ENCODE results near the gene DOK6.
A peak's percentile ranks its signal among the peaks of the same experiment; 100 is the strongest.
"Not testable (repeated sequence)": the region's sequence is repeated elsewhere in the genome, so short reads cannot be mapped to it uniquely, and the experiment has no call there.

DOK6 gene

GRCh38 chr18:69817335-69817940 lies 416.8 kb downstream of the DOK6 start:
- no peak overlapping the region for H3K4me3 ChIP-seq (ENCODE audit: low read depth, low read length)
- DNase-seq (ENCODE audit: low read depth, low spot score), result peak; percentile 64
- no peak for TF ChIP-seq CTCF (IDR thresholded peaks at IDR 0.05; ENCODE audit: insufficient read depth, low read length, missing control alignments)
- ChIA-PET CTCF (no interaction called here), POLR2A (no interaction called here)

GRCh38 chr18:69819460-69819859 lies 418.8 kb downstream of the DOK6 start:
- no peak overlapping the region for H3K4me3 ChIP-seq (ENCODE audit: low read depth, low read length)
- ChIA-PET CTCF (no interaction called here), POLR2A (no interaction called here)
- DNase-seq (ENCODE audit: low read depth, low spot score), result no peak
- no peak for TF ChIP-seq CTCF (IDR thresholded peaks at IDR 0.05; ENCODE audit: insufficient read depth, low read length, missing control alignments)

- CTCF ChIA-PET, result no interaction called here
- H3K4me3 ChIP-seq (ENCODE audit: low read depth, low read length), result no peak overlapping the region
- DNase-seq (ENCODE audit: low read depth, low spot score), result no peak
- POLR2A ChIA-PET, result no interaction called here
- no peak for TF ChIP-seq CTCF (IDR thresholded peaks at IDR 0.05; ENCODE audit: insufficient read depth, low read length, missing control alignments)
These were observed 419.9 kb downstream of the DOK6 start for GRCh38 chr18:69820538-69820937.

- H3K4me3 ChIP-seq (ENCODE audit: low read depth, low read length), result no peak overlapping the region
- ChIA-PET CTCF (no interaction called here), POLR2A (no interaction called here)
- no peak for TF ChIP-seq CTCF (IDR thresholded peaks at IDR 0.05; ENCODE audit: insufficient read depth, low read length, missing control alignments)
- no peak for DNase-seq (ENCODE audit: low read depth, low spot score)
These were observed 429.5 kb downstream of the DOK6 start for GRCh38 chr18:69830189-69830588.

- H3K4me3 ChIP-seq (ENCODE audit: low read depth, low read length); POLR2A ChIA-PET; CTCF ChIA-PET; DNase-seq (ENCODE audit: low read depth, low spot score): not testable (repeated sequence)
These were observed 434.3 kb downstream of the DOK6 start for GRCh38 chr18:69834980-69835379.

GRCh38 chr18:69838003-69838402 lies 437.3 kb downstream of the DOK6 start:
- CTCF ChIA-PET, result no interaction called here
- TF ChIP-seq CTCF (IDR thresholded peaks at IDR 0.05; ENCODE audit: insufficient read depth, low read length, missing control alignments), result no peak
- POLR2A ChIA-PET, result no interaction called here
- no peak overlapping the region for H3K4me3 ChIP-seq (ENCODE audit: low read depth, low read length)
- no peak for DNase-seq (ENCODE audit: low read depth, low spot score)

- CTCF ChIA-PET, result no interaction called here
- no peak for TF ChIP-seq CTCF (IDR thresholded peaks at IDR 0.05; ENCODE audit: insufficient read depth, low read length, missing control alignments)
- POLR2A ChIA-PET, result no interaction called here
- no peak overlapping the region for H3K4me3 ChIP-seq (ENCODE audit: low read depth, low read length)
- no peak for DNase-seq (ENCODE audit: low read depth, low spot score)
These were observed 438.1 kb downstream of the DOK6 start for GRCh38 chr18:69838620-69839411.

Data from AG04449 (cell line).